ENCODE results near the gene CUBN. TPM values are rescaled to one million over a fixed set of nuclear protein-coding genes. Genes with fewer than 3 reads are reported as not detected.

Gene CUBN
- total and polyA plus RNA-seq, 9 of the 15 experiments (the other 6 are each of a cell fraction or from before 2014, with no cell fraction given) = 0.04 to 0.33 (median 0.09) TPM

- no peak for TF ChIP-seq ZNF282 (CRISPR knock-in tag; IDR thresholded peaks at IDR 0.05)
- peak; percentile 81 for TF ChIP-seq ZNF644 (tag; IDR thresholded peaks at IDR 0.05; ENCODE audit: low read depth)
- no peak for TF ChIP-seq MAFF (IDR thresholded peaks at IDR 0.05; ENCODE audit: low read length)
- no peak for TF ChIP-seq ZNF408 (CRISPR knock-in tag; IDR thresholded peaks at IDR 0.05; ENCODE audit: low read depth)
- no peak for TF ChIP-seq RBM14 (IDR thresholded peaks at IDR 0.05; ENCODE audit: borderline replicate concordance, insufficient read depth, low read depth, low read length)
- TF ChIP-seq HES1 (IDR thresholded peaks at IDR 0.05; ENCODE audit: low read depth) = no peak; the same call in none of the 2 replicates
- TF ChIP-seq MTA3 (IDR thresholded peaks at IDR 0.05; ENCODE audit: borderline replicate concordance) = peak; percentile 38; the same call in 1 of the 2 replicates
- no peak for TF ChIP-seq NFIX (CRISPR knock-in tag; IDR thresholded peaks at IDR 0.05; ENCODE audit: low read depth)
- TF ChIP-seq SMARCE1 (IDR thresholded peaks at IDR 0.05) = peak; percentile 95
- no peak for TF ChIP-seq HDAC8 (tag; IDR thresholded peaks at IDR 0.05)
- no peak for TF ChIP-seq SIN3A (IDR thresholded peaks at IDR 0.05; ENCODE audit: borderline replicate concordance in 2 of 2, control insufficient read depth in 1 of 2, low read depth in 2 of 2, low read length in 2 of 2)
- TF ChIP-seq SETDB1 (IDR thresholded peaks at IDR 0.05; ENCODE audit: low read length) = no peak
- peak; percentile 54; the same call in 1 of the 2 replicates for TF ChIP-seq ZEB2 (IDR thresholded peaks at IDR 0.05)
- 0 out of 4 replicates have a peak, but pooled peaks of 1 of the 2 experiments have one; percentile 40 for TF ChIP-seq TEAD1 (CRISPR knock-in tag; IDR thresholded peaks at IDR 0.05)
- peak in 1 of 2 experiments; percentile 74; a peak in 1 of 3 replicates for TF ChIP-seq CBX3 (IDR thresholded peaks at IDR 0.05; ENCODE audit: borderline replicate concordance in 1 of 2, low read length in 2 of 2)
- no peak for TF ChIP-seq KAT7 (CRISPR knock-in tag; IDR thresholded peaks at IDR 0.05; ENCODE audit: borderline replicate concordance)
- peak; percentile 15 for TF ChIP-seq E2F8 (IDR thresholded peaks at IDR 0.05; ENCODE audit: low read depth, partially characterized antibody)
- peak; percentile 88 for TF ChIP-seq MEIS2 (IDR thresholded peaks at IDR 0.05; ENCODE audit: partially characterized antibody)
- no peak for TF ChIP-seq ZNF699 (CRISPR knock-in tag; IDR thresholded peaks at IDR 0.05; ENCODE audit: insufficient replicate concordance)
- TF ChIP-seq CHD4 (IDR thresholded peaks at IDR 0.05; ENCODE audit: insufficient read depth, insufficient replicate concordance, low read depth, low read length, poor library complexity, severe bottlenecking) = peak; percentile 75
- TF ChIP-seq MXD1 (CRISPR knock-in tag; IDR thresholded peaks at IDR 0.05; ENCODE audit: borderline replicate concordance, poor library complexity, severe bottlenecking) = no peak
- peak; percentile 83 for TF ChIP-seq NFIC (IDR thresholded peaks at IDR 0.05)
- no peak for TF ChIP-seq ZBTB34 (CRISPR knock-in tag; IDR thresholded peaks at IDR 0.05)
Measured at GRCh38 chr10:16995867-16996529, 133.6 kb downstream of the CUBN start (continued).

Measured in K562 (cell line).